GM19397 (cell line): ENCODE measurements around the gene SPRED2.

Experiments used
- ATAC-seq: cut with Tn5 transposase; IDR thresholded peaks from one replicate; pipeline ENCODE4 v1.9.1; 2021; ENCODE audit warnings: mild to moderate bottlenecking, moderate library complexity; ENCODE audit not compliant: unreplicated experiment

The SPRED2 gene

GRCh38 chr2:65369980-65370379 is 62.4 kb downstream of the SPRED2 start:
- ATAC-seq: no peak

GRCh38 chr2:65369574-65369973 is 62.8 kb downstream of the SPRED2 start:
- ATAC-seq: no peak

GRCh38 chr2:65368468-65368867 is 63.9 kb downstream of the SPRED2 start:
- ATAC-seq: no peak

GRCh38 chr2:65367524-65367923 is 64.9 kb downstream of the SPRED2 start:
- ATAC-seq: no peak

- ATAC-seq: no peak
Measured at GRCh38 chr2:65366595-65367125, 65.7 kb downstream of the SPRED2 start.

GRCh38 chr2:65364986-65365733 is 67.2 kb downstream of the SPRED2 start:
- ATAC-seq: no peak

- ATAC-seq: no peak
Measured at GRCh38 chr2:65363879-65364666, 68.3 kb downstream of the SPRED2 start.

- ATAC-seq: no peak
Measured at GRCh38 chr2:65361623-65362022, 70.8 kb downstream of the SPRED2 start.

GRCh38 chr2:65360441-65360840 is 72.0 kb downstream of the SPRED2 start:
- ATAC-seq: no peak

GRCh38 chr2:65358678-65359400 is 73.6 kb downstream of the SPRED2 start:
- ATAC-seq: no peak

GRCh38 chr2:65357959-65358294 is 74.5 kb downstream of the SPRED2 start:
- peak; percentile 80 for ATAC-seq

GRCh38 chr2:65357095-65357958 is 75.1 kb downstream of the SPRED2 start:
- peak; percentile 48 for ATAC-seq

GRCh38 chr2:65355186-65355831 is 77.1 kb downstream of the SPRED2 start:
- ATAC-seq: no peak

GRCh38 chr2:65354773-65355172 is 77.6 kb downstream of the SPRED2 start:
- ATAC-seq: no peak

- no peak for ATAC-seq
Measured at GRCh38 chr2:65353927-65354326, 78.5 kb downstream of the SPRED2 start.

- ATAC-seq: no peak
Measured at GRCh38 chr2:65353046-65353445, 79.4 kb downstream of the SPRED2 start.

GRCh38 chr2:65351948-65352595 is 80.3 kb downstream of the SPRED2 start:
- no peak for ATAC-seq

GRCh38 chr2:65351234-65351947 is 81.0 kb downstream of the SPRED2 start:
- no peak for ATAC-seq

GRCh38 chr2:65350651-65351056 is 81.7 kb downstream of the SPRED2 start:
- no peak for ATAC-seq
